GM18868 (cell line): Measurements from ENCODE around the gene UBR3.
"Not testable (repeated sequence)": the region's sequence is repeated elsewhere in the genome, so short reads cannot be mapped to it uniquely, and the experiment has no call there.

Experiments used
- ATAC-seq: cut with Tn5 transposase; IDR thresholded peaks from one replicate; pipeline ENCODE4 v1.9.1; 2021; ENCODE audit warnings: mild to moderate bottlenecking, moderate library complexity; ENCODE audit not compliant: unreplicated experiment

UBR3 gene

DNA sequence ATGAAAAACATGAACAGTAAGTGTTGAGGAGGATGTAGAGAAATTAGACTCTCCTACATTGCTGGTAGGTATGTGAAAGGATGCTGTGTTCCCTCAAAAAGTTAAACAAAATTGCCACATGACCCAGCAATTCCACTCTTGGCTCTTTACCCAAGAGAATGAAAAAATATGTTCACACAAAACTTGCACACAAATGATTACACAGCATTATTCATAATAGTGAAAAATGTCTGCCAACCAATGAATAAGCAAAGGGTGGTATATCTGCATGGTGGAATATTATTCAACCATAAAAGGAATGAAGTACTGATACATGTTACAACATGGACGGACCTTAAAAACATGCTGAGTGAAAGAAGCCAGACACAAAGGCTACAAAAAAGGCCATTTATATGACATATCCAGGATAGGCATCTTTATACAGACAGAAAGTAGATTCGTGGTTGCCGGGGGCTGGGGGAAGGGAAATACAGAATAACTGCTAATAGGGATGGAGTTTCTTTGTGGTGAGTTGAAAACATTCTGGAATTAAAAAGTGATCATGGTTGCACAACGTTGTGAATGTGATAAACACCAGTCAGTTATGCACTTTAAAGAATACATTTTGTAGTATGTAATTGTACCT, 265.3 kb downstream of the UBR3 start:
- no peak for ATAC-seq

DNA sequence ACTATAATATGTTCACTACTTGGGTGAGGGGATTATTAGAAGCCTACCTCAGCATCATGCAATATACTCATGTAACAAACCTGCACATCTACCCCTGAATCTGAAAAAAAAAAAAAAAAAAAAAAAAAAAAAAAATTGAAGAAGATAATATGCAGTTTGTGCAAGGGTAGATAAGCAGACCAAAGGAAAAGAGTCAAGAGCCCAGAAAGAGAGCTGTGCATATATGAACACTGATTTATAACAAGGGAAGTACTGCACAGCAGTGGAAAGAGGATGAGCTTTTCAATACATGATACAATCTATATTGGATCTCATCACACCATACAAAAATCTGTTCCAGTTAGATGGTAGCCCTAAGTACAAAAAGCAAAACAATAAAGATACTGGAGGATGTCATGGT, 268.1 kb downstream of the UBR3 start:
- ATAC-seq, result no peak

DNA sequence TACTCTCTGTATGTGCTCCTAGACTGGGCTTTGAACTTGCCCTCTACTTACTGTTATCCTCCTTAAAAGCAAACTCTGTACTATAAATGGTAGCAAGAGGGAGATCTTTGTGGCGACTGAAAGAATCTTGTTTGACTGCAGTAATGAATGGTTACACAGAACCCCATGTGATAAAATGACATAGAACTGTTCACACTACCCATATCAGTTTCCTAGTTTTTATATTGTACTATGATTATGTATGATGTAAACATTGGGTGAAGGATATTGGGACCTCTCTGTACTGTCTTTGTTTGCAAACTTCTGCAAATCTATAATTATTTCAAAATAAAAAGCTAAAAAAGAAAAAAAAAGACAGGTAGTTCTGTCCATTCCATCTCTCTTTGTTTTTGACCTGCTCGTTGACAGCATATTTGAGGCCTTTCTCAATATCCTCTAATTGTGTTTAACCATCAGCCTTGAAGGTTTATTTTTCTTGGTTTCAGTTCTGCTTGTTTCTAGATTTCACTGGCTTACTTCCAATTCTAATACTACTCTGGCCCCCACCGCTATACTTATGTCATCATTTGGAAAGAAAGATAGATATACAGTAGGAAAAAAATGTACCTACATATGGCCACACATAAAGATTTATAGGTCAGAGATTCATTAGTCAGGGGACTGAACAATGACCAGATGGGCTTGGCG, 271.5 kb downstream of the UBR3 start:
- no peak for ATAC-seq

GRCh38 chr2:170101789-170102188, 274.5 kb downstream of the UBR3 start:
- no peak for ATAC-seq

DNA sequence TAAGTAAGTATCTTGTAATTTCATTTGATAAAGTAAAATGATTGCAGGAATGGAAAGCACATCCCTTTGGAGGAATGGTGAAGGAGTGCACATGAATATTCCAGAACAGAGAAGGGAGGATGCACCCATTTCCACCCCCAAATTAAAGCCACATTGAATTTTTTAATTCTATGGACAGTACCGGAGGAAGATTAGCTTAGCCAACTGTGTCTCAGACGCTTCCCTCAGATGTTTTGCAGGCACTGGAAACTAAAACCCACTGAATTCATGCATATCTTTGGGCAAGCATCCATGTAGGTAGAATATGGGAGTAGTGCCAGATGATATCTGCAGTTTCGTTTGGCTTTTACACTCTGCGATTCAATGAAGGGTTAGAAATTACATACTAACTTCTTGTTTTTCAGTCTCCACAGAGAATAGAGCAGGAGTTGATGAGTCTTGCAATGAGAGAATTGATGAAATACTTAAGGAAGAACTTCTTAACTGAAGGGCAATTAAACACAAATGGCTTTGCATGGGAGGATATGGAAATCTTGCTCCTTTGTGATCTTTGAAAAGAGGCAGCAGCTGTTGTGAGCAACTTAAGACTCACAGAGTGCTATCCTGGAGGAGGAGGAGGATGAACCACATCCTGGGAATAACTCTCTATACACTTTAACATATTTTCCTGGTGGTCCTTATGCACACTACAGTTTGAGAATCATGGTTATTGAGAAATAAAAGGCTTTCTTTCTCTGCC, 279.0 kb downstream of the UBR3 start:
- ATAC-seq, result no peak

- no peak for ATAC-seq
These were observed 286.1 kb downstream of the UBR3 start for GRCh38 chr2:170113168-170113894.

GRCh38 chr2:170115501-170116229, 288.4 kb downstream of the UBR3 start:
- ATAC-seq, result no peak

DNA sequence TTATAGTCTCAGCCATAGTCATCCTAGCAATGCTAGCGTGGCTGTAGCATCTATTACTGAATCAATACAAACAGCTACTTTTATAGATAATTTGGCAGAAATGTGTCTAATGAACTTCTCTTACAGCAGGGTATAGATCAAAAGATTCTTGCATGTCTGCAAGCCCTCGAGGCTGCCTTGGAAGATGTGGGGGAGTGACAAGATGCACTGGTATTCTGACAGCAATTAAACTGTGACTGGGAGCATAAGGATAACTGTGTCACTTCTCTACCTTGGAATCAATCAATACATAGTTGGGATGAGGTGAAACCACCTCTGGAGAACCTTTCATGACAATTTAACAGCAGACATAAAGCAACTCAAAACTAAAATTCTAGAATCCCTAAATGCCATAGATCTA, 291.4 kb downstream of the UBR3 start:
- ATAC-seq, result no peak

- not testable (repeated sequence) for ATAC-seq
These were observed 292.1 kb downstream of the UBR3 start for GRCh38 chr2:170119326-170119725.

DNA sequence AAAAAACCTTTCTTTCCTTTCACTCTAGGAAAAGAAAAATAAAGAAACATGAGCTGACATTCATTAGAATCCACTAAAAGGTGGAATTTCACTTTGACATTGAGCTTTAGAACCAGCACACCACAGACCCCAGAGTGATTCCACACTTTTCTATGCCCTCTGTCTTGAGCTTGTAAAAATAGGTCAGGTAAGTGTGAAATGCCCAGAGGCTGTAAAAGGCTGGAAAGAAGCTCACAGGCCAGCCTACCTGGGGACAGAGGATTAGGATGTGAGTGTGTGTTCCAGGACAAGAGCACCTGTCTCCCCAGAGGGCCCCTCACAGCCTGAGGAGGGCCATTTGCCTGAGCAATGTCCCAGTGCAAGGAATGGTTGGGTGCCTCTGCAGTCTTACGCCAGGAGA, 294.4 kb downstream of the UBR3 start:
- no peak for ATAC-seq

GRCh38 chr2:170122883-170123547, 295.8 kb downstream of the UBR3 start:
- peak; percentile 47 for ATAC-seq

- ATAC-seq, result no peak
These were observed 296.3 kb downstream of the UBR3 start for GRCh38 chr2:170123593-170123992.

GRCh38 chr2:170126138-170126728, 299.0 kb downstream of the UBR3 start:
- ATAC-seq, result not testable (repeated sequence)
